Cerebellar cortex (tissue), 1 donor: ENCODE measurements around the gene MALRD1.
"Not testable (repeated sequence)": the region's sequence is repeated elsewhere in the genome, so short reads cannot be mapped to it uniquely, and the experiment has no call there.

Experiments used
- DNase-seq: peaks from one replicate; pipeline ENCODE4 v3.0.0-alpha.2; 2015; ENCODE audit warnings: low spot score

MALRD1 gene

DNA sequence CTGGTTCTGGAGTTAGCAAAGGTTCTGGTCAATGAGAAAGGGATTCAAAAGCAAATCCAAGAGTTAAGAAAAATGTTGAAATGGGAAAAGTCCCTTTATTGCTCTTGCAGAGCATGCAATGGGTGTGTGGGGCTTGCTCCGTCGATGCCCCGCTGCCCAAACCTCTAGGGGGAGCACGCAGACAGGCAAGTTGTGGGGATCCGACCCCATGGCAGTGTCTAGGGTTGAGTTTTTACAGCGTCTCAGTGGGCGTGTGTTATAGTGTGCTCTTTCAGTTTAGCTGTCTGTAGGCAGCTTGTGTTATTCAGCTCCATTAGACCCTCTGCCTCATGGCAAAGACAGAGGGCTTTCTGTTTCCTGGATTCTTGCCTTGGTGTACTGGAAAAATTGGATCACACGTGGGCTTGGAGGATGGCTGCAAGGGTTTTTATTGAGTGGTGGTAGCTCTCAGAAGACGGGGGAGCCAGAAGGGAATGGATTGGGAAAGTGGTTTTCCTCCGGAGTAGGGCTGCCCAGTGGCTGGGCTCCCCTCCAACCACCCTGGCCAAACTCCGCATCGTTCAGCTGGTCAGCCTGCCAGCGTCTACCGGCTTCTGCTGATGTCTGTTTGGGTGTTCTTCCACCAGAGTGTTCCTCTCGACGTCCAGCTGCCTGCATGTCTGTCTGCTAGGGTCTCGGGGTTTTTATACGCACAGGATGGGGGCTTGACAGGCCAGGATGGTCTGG lies 665.4 kb downstream of the MALRD1 start:
- DNase-seq: no peak

- DNase-seq: no peak
Observed at GRCh38 chr10:19719284-19719683, 670.7 kb downstream of the MALRD1 start.

- no peak for DNase-seq
Observed at GRCh38 chr10:19724287-19724686, 675.7 kb downstream of the MALRD1 start.

GRCh38 chr10:19728376-19728775 lies 679.8 kb downstream of the MALRD1 start:
- DNase-seq: no peak

DNA sequence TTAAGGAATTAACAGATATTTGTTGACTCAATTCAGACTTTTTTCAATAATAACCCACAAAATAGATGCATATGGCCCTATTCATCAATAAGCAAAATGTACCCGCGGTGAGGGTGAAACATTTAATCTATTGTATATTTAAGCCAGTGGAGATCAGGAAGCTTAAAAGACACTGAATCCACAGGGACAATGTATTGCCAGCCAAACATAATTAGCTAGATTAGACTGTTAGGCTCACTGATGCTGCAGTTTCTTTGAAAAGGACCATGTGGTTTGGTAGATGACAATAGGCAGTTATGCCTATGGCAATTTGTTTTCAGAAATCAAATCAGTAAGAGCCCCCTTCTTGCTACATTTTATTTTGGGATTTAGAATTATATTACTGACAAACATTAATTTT lies 680.4 kb downstream of the MALRD1 start:
- DNase-seq: no peak

DNA sequence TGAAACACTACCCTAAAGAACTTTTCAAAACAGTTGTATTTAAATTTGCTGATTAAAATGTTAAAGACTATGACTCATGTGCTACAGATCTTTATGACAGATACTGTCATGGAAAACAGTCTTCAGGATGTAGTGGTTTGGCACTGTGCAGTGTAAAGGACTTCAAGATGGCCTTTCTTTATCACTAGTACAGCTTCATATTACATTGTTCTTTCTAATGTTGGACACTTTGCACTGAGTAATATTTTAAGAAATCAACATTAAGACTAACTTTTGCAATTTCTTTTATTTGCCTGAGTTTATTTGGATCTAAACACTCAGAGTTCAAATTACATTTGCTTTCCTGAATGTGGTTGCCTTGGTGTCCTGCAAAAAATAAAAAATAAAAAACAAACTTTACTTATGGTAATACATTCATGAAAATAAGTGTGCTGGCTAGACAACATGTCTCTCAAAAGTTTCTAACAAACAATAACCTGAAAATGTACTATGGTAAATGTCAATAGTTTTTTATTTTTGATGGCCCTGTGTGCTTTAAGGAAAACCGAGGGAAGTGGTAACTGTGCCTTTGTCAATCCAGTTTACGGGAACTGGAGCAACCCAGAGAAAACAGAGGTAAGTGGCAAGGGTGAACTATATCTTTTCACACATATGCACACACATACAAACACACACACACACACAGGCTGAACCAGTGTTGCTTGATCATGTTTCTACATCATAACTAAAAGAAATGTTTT lies 681.7 kb downstream of the MALRD1 start:
- DNase-seq: no peak

DNA sequence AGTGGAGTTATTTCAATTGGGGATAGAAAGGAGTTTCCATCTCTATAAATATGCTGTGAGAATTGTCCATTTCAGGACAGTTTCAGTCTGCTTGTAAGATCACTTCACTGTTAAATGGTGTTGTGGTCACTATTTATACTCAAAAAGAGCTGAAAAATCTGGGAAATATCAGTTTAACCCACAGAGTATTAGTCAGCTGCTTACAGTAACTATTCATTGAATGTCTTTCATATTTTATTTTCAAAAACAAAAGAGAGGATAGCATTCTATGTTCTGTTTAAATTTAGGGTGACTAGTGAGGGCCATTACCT lies 682.3 kb downstream of the MALRD1 start:
- no peak for DNase-seq

DNA sequence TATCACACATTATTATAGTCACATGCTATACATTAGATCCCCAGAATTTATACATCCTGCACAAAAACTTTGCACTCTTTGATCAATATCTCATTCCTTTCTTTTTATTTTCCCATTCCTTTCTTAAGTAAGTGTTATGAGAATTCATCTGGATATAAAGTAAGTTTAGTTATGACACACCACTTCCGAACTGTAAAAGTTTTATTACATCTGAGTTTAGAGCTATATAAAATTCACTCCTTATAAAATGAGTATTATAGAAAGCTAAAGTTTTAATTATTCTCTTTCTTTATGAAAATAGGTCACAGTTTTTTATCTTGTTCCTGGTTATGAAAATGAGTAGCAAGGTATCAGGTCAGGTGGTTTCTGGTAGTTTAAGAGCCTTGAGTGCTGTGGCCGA lies 683.0 kb downstream of the MALRD1 start:
- no peak for DNase-seq

DNA sequence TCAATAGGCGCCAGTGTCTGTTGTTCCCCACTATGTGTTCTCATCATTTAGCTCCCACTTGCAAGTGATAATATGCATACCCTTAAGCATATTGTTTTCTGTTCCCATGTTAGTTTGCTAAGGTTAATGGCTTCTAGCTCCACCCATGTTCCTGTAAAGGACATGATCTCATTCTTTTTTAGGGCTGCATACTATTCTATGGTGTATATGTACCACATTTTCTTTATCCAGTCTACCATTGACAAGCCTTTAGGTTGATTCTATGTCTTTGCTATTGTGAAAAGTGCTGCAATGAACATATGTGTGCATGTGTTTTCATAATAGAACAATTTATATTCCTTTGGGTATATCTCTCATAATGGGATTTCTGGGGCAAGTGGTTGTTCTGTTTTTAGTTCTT lies 689.8 kb downstream of the MALRD1 start:
- DNase-seq: no peak

- not testable (repeated sequence) for DNase-seq
Observed at GRCh38 chr10:19739232-19739631, 690.6 kb downstream of the MALRD1 start.

GRCh38 chr10:19742144-19742543 lies 693.5 kb downstream of the MALRD1 start:
- not testable (repeated sequence) for DNase-seq

- no peak for DNase-seq
Observed at GRCh38 chr10:19745672-19746071, 697.1 kb downstream of the MALRD1 start.

DNA sequence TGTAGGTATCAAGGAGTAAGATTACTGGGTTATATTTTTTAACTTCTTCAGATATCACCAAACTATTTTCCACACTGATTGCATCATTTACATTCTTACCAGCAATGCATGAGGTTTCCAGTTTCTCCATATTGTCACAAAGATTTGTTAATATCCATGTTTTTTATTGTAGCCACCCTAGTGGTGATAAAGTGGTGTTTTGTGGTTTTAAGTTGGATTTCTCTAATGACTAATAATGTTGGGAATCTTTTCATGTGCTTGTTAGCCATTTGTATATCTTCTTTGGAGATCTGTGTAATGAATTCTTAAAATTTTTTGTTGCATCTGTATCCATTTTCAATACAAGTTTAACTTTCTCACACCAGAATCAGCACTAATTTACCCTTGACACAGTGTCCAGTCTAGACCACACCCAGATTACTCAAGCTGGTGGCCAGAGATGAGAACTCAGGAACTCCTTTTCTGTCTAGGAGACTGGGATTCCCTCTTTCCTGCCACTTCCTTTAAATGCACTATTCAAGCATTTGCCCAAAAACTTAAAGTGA lies 700.7 kb downstream of the MALRD1 start:
- DNase-seq: no peak

GRCh38 chr10:19750972-19751371 lies 702.4 kb downstream of the MALRD1 start:
- no peak for DNase-seq

DNA sequence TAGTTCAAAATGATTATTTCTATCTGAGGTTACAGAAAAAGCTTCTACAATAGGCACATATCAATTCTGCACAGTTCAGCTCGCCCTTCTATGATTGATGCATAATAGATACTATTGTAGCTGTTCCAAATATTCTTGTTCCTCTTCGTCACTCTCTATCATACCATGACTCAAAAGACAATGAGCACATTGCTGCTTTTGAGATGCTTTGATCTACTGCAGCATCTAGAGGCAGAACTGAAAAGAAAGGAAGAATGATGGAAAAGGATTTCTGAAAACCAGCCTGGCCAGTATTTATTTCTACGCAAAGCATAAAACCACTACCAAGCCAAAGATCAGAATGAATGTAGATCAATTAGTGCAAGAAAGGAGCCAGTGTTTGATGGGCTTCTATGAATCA lies 708.3 kb downstream of the MALRD1 start:
- no peak for DNase-seq

- DNase-seq: no peak
Observed at GRCh38 chr10:19762026-19762425, 713.4 kb downstream of the MALRD1 start.

- no peak for DNase-seq
Observed at GRCh38 chr10:19764111-19764510, 715.5 kb downstream of the MALRD1 start.

- no peak for DNase-seq
Observed at GRCh38 chr10:19767876-19768275, 719.3 kb downstream of the MALRD1 start.

- not testable (repeated sequence) for DNase-seq
Observed at GRCh38 chr10:19769826-19770225, 721.2 kb downstream of the MALRD1 start.

DNA sequence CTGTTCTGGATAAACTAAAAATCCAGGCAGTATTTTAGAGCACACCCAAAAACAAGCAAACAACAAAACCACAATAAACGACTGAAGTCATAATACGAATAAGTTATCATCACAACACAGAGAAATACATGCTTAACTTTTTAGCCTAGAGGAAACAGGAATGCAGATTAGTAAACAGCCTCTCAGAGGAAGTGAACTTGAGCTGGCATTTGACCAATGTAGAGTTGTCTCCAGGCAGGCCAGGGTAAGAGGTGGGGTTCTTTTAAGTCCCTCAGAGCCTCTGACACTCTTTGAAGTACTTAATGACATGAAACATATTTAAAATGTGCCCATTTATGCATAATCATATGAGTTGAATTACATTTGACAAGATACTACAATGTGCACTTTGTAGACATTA lies 724.4 kb downstream of the MALRD1 start:
- no peak for DNase-seq

DNA sequence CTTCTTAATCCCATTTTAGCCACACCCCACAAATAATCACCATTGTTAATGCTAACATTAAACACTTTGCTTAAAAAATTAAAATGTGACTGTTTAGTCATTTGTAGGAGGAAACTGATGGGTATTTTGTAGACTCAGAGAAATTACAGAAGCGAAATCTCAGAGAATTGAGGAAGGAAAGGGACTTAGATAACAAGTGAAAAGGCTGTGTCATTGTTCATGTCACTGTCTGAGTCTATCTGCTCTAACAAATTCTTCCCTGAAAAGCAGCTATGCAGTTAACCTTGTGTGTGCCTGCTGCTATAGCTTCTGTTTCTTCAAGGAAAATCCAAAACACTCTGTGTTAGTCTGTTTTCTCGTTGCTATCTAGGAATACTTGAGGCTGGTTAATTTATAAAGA lies 726.7 kb downstream of the MALRD1 start:
- DNase-seq: no peak

GRCh38 chr10:19777806-19778205 lies 729.2 kb downstream of the MALRD1 start:
- no peak for DNase-seq

DNA sequence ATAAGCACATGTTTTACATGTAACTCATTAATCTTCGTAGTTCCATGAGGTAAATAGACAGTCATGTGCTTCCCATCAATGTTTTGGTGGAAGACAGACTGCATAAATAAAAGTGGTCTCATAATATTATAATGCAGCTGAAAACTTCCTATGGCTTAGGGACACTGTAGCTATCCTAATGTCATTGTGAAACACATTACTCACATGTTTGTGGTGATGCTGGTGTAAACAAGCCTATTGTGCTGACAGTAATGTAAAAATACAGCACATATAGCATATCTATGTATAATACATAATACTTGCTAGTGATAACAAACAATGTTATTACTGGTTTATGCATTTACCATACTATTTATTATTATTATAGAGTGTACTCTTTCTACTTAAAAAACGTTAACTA lies 730.4 kb downstream of the MALRD1 start:
- no peak for DNase-seq
